GM12801 (cell line): ENCODE measurements around the gene TMEM158.

Experiments
- CTCF ChIP-seq: IDR thresholded peaks from one replicate; pipeline ENCODE4 v1.5.1; 2011; ENCODE audit warnings: control low read depth; ENCODE audit not compliant: insufficient read length; ENCODE audit errors: extremely low read depth

Gene TMEM158

GRCh38 chr3:45261333-45262110 is 35.4 kb upstream of the TMEM158 start:
- TF ChIP-seq CTCF: no peak

- TF ChIP-seq CTCF: no peak
Measured at GRCh38 chr3:45259133-45259532, 33.0 kb upstream of the TMEM158 start.

- no peak for TF ChIP-seq CTCF
Measured at GRCh38 chr3:45258317-45258716, 32.2 kb upstream of the TMEM158 start.

- TF ChIP-seq CTCF: no peak
Measured at GRCh38 chr3:45253316-45253715, 27.2 kb upstream of the TMEM158 start.

GRCh38 chr3:45252826-45253225 is 26.7 kb upstream of the TMEM158 start:
- no peak for TF ChIP-seq CTCF

GRCh38 chr3:45249391-45249790 is 23.3 kb upstream of the TMEM158 start:
- no peak for TF ChIP-seq CTCF

GRCh38 chr3:45246241-45246640 is 20.2 kb upstream of the TMEM158 start:
- no peak for TF ChIP-seq CTCF
